ENCODE measurements around the gene C6orf15.

Gene C6orf15

DNA sequence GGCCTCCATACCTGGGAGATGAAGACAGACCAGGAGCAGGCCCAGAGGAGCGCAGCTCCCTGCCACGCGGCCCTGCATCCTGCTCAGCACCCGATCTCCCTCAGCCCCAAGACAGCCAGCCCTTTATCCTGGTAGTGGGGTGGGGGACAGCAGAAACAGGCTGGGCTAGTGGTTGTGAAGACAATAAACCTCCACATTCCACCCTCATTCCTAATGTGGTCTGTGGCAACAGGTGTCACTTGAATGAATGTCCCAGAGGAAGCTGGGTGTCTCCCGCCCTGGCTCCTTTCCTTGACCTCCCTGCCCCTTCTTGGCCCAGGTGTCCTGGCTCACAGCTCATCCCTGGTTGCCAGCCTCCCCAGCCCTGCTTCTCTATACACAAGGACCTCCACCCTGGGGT is at the start of gene C6orf15:
C6orf15 (minus strand) TSS at position 98 of the 400 bp plus-strand sequence; CDS start at position 78, 20 bp downstream.
- no peak for DNase-seq

DNA sequence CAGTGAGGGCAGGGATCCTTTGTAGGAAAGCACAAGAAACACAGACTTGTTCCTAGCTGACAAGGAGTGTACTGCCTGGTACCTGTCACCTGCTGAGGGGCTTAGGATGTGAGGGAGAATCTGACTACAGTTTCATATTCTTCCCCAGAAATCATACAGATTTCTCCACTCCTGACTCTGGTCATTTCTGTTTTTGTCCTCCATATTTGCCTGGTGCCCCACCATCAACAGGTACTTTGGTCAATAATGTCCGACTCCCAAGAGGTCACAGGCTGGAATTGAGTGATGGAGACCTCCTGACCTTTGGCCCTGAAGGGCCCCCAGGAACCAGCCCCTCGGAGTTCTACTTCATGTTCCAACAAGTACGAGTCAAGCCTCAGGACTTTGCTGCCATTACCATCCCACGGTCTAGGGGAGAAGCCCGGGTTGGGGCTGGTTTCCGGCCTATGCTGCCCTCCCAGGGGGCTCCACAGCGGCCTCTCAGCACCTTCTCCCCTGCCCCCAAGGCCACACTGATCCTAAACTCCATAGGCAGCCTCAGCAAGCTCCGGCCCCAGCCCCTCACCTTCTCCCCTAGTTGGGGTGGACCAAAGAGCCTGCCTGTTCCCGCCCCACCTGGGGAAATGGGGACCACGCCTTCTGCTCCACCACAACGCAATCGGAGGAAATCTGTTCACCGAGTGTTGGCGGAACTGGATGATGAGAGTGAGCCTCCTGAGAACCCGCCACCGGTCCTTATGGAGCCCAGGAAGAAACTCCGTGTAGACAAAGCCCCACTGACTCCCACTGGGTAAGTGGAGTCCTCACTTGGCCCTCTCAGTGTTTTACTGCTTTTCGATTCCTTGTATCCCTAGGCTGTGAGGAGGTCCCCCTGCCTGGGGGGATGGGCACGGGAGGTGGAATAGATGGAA is 49.1 kb upstream of the C6orf15 start:
- DNase-seq, result no peak

DNA sequence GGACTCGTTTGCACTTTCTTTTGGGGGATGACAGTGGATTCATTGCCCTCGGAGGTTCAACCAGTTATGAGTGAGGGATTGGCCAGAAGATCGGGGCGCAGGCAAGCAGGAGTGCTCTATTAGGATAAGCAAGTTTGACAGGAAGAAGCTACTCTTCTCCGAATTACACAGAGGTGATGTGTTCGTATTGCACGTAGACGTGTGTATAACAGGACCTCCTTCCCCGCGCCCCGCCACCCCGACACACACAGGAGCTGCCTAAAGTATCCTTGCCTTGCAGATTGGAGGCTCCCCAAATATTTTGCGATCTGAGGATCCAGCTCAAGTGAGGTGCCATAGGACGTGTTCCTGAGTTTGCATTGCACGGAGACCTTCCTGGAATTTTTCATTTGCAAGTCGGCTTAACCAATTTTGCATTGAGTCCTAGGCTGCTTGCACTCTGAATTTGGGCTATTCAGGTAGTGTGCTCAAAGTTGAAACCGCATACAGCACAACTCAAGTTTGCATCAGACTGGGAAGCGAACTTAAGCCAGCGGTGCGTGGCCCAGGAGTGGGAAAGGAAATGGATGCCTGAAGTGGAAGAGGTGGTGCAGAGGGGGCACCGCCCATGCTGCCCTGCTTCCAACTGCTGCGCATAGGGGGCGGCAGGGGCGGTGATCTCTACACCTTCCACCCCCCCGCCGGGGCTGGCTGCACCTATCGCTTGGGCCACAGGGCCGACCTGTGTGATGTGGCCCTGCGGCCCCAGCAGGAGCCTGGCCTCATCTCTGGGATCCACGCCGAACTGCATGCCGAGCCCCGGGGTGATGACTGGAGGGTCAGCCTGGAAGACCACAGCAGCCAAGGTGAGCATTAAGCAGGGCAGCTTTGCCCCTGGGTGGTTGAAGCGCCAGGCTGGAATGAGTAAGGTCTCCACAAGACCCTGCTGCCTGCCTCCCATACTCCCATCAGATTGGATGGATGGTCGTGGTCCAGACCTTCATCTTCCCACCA is 46.8 kb upstream of the C6orf15 start:
- DNase-seq, result no peak

DNA sequence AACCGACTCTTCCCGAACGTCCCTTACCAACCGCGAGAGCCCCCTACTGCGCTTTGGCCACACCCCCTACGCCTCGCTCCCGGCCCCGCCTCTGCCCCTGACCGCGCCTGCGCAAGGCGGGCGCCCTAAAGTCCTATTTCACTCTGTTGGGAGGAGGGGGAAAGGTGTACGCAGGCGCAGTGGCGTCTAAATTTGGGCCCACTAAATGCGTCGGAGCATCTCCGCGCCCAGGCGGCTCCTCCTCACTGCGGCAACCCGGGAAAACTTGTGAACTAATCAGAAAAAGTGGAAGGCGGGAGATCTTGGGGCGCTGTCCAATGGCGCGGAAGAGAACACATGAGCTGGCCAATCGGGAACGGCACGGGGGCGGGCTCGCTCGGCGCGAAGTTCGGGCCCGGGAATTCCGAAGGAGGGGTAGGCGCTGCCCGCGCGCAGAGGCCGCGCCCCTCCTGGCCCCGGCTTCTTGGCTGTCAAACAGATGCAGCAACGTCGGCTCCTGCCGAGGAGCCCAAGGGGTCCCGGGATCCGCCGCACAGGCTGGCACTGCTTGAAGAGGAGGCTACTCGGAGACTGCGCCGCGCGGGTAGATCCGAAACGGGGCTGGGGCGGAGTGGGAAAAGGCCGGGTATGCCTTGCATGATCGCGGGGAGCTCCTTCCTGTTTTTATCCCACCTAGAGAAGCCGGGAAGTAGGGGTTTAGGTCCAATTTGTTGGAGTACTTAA is 45.9 kb upstream of the C6orf15 start, which contains the start of gene TCF19:
TCF19 (plus strand) TSS at position 450 of the 723 bp plus-strand sequence. CDS start 881 bp downstream, outside the sequence.
- DNase-seq, result peak; percentile 97

DNA sequence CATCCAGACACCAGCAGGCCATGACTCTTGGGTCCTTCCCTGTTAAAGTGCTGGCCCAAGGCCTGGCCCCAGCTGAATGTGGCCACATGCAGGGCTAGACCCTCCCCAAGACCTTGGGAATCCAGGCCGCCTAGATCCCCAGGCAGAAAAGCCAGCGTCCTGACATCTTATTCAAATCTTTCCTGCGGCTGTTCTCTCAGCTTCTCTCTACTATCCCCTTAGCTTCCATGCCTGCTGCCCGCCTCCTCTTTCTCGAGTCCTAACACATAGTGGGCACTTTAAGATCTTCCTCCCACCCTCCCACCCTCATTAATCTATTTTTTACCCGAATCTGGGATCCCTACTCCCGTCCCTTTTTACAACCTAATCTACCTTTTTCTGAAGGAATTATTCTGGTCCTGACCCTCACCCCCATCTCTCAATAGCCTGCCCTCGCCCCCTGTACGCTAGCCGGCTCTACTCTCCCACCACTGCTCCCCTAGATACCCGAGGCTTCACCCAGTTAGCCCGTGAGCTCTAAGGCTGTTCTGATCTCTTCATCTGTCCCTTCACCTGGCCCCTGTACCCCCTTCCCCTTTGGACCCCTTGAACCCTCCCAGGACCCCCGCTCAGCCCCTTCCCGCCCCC is 45.3 kb upstream of the C6orf15 start, which contains the start of gene CCHCR1:
CCHCR1 (minus strand) TSS at position 290 of the 627 bp plus-strand sequence; CDS start at position 88, 202 bp downstream.
- DNase-seq, result no peak

DNA sequence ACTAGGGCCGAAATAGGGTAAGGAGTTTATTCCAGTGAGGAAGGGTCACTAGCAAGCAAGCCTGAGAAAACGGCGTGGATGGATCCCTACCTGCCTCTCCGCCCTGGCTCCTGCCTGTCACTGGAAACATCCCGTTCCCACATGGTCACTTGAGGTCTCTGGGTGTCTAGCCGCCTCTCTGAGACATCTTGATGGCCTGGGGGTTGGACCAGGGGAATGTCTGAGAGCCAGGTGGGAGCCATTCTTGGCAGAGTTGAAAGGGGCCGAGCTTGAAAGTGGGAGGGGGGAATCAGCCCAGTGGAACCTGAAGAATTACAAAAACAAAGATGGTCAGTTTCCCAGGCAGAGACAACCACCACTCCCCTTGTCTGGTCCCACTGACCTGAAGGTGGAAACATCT is 44.3 kb upstream of the C6orf15 start:
- DNase-seq, result no peak

DNA sequence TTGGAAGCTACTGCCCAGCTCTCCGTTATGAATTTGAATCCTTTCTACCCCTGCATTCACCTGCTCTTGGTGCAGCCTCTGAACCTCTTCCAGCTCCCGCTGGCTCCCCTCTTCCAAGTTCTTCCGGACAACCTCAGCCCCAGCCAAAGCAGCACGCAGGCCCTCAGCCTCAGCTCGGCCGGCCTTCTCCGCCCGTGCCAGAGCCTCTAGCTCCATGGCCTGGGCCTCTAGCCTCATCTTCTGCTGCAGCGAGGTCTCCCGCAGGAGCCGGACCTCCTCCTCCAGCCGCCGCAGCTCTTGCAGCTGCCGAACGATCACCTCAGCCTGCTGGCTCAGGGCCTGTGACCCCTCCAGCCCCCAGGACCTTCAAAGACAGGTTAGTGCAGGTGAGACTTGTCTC is 42.1 kb upstream of the C6orf15 start:
- DNase-seq, result no peak

DNA sequence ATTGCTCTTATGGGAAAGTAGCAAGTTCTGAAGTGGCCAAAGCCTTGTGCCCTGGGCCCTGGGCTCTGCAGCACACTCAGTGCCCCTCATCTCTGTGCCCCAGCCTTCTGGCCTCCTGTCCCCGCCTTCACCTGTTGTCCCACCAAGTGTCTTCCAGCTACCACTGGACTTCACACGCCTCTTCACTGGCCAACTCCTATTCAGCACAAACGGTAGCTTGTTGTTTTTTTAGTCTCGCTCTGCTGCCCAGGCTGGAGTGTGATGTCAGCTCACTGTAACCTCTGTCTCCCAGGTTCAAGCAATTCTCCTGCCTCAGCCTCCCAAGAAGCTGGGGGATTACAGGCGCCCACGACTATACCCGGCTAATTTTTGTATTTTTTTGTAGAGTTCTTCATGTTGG is 40.4 kb upstream of the C6orf15 start:
- no peak for DNase-seq

DNA sequence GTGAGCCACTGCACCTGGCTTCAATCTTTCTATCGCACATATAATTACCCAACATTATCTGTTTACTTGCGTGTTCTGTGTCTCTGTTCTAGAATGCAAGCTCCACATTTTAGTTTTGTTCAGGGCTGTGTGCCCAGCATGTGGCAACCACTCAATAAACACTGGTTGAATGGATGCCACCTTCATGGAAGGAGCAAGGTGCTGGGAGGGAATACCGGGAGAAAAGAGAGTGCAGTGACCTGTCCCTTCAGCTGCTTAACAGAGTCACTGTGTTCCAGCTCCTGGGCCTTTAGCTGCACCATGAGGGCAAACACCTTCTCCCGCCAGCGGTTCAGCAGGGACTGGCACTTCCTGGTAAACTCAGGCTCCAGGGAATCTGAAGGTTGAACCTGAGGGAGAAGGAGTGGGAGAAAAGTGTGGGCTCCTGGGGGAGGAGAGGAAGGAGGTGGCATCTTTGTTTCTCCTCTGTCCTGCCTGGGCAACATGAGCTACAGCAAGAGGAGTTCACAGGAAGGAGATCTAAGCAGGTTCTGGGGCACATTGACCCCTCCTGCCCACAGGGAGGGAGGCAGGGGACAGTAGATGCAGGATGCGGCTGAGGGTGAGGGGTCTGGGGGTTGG is 37.6 kb upstream of the C6orf15 start:
- no peak for DNase-seq

DNA sequence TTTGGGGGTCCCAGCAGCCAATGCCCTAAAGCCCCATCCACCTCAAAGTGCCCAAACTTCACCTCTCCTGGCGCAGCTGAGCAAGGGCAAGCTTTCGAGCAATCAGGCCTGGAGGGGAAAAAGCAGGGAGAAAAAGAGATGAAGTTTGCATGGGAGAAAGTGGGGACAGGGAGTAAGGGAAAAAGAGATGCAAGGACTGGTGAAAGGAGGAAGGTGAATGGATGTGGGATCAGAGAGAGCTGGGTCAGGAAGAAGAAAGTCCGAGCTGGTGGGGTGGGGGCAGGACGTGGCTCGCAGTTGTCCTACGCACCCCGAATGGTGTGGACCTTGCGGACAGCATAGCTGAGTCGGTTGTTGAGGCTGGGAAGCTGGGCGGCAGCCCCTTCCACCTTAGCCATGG is 33.0 kb upstream of the C6orf15 start:
- no peak for DNase-seq

DNA sequence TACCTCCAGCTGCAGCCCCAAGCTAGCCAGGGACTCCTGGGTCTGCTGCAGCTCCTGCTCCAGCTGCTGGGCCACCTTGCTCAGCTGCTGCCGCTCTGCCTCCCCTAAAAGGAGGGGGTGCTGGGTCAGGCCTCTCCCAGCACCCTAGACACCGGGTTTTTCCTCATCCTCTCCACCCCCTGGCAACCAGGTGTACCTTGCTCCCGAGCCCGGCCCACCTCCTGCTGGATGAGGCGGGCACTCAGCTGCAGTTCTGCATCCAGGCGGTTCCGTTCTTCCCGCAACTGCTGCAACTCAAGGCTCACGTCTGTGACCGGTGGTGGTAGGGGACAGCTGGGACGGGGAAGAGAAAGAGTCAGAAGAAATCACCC is 32.6 kb upstream of the C6orf15 start:
- no peak for DNase-seq

DNA sequence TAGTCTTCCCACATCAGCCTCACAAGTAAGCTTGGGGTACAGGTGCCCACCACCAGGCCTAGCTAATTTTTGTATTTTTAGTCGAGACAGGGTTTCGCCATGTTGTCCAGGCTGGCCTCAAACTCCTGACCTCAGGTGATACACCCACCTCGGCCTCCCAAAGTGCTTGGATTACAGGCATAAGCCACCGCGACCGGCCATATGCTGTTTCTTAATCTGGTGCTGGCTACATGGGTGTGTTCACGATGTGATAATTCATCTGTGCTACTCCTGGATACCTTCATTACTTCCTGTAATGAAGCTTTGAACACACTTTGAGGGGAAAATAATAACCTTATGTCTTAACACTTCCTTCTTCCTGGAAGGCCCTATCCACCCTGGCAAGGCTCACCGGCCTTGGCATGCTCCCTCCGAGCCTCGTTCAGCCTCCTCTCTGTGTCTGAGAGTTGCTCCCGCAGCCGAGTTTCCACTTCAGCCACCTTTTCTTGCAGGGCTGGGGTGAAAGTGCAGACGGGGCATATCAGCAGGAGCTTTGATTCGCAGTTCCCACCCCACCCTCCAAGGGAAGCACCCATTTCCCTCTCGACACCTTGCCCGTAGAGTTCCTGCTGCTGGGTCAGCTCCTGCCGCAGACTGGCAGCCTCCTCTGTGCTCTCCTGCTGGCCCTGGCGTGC is 32.1 kb upstream of the C6orf15 start:
- no peak for DNase-seq

DNA sequence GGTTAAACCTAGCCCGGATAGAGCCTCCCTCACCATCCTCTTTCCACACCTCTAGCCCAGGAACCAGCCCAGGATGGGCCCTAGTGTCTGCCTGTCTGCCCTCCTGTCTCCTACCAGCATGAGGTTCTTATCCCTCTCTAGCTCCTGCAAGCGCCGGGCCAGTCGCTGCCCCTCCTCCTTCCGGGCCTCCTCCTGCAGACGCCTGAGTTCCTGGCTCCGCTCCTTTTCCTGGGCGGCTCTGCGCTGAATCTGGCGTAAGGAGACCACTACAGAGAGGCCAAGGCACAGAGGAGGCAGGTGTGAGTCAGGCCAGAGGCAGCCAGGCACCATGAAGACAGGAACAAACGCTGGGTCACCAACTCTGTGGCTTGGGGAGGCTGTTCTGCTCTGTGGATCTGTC is 30.8 kb upstream of the C6orf15 start:
- DNase-seq, result no peak

DNA sequence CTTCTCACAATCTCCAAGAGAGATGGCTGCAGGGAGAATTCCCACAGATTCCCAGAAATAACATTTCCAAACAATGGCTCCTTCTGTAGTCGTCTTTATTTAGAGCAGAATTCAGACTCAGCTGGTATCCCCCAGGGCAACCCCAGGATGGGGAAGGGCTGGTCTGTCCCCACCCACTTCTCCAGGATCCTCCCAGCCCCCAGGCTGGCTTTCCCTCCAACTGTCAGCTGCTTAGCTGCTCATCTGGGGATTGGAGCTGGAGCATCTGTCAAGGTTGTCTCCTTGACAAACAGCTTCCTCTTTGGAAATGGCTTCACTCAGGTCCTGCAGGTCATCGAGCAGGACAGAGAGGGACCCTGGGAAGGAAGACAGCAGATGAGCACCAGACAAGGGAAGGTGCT is 30.0 kb upstream of the C6orf15 start:
- no peak for DNase-seq

DNA sequence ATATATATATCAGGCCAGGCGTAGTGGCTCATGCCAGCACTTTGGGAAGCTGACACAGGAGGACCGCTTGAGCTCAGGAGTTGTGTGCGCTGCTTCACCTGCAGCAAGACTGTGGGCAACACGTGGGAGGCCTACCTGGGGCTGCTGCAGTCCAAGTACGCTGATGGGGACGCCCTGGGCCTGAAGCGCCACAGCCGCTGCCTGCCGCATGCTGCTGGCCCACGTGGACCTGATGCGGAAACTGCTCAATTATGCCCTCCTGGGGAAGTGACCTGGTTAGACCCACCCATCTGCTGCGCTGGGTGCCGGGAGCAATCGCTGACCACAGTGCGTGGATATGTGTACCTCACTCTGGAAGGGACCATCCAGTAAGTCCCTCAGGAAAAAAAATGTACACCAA is 28.3 kb upstream of the C6orf15 start:
- DNase-seq, result no peak

DNA sequence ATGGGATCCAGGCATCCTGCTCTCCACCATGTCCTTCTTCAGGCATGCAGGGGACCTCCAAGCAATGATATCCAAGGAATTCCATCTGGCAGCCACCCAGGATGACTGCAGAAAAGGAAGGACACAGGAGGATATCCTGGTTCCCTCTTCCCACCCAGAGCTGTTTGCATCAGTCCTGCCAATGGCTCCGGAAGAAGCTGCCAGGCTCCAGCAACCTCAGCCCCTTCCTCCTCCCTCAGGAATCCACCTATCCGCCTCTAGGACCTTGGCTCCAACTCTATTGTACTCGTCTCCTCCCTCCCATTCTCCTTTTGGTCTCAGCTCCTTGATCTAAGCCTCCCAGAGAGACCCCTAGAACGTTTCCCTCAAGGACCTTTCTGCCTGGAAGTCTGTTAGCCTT is 27.2 kb upstream of the C6orf15 start:
- DNase-seq, result no peak

DNA sequence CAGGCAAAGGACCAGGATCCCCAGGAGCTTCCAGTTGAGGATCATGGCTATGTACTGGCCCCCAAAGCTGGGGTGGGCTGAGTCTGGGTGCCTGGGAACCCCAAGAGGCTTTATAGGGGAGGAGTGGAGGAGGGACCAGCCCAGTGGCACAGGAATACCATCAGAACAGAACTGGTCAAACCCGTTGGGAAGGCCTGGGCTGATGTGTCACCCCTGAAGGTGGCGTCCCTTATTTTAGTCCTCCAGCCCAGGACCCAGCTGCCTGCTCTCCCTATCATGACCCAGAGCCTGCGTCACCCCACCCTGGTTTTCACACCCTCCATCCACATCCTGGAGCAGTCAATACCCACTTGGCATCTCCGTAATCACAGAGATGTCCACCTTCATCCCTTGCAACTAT is 26.6 kb upstream of the C6orf15 start, which contains the start of gene PSORS1C2:
PSORS1C2 (minus strand) TSS at position 85 of the 400 bp plus-strand sequence; CDS start at position 45, 40 bp downstream.
- no peak for DNase-seq

DNA sequence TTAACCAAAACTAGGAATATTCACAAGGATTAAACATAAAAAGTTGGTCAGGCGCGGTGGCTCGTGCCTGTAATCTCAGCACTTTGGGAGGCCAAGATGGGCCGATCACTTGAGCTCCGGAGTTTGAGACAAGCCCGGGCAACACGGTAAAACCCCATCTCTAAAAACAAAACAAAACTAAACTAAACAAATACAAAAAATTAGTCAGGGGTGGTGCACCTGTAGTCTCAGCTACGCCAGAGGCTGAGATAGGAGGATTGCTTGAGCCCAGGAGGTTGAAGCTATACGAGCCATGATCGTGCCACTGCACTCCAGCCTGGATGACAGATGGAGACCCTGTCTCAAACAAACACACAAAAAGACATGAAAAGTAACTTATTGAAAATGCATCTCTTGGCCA is 23.3 kb upstream of the C6orf15 start:
- DNase-seq, result no peak

DNA sequence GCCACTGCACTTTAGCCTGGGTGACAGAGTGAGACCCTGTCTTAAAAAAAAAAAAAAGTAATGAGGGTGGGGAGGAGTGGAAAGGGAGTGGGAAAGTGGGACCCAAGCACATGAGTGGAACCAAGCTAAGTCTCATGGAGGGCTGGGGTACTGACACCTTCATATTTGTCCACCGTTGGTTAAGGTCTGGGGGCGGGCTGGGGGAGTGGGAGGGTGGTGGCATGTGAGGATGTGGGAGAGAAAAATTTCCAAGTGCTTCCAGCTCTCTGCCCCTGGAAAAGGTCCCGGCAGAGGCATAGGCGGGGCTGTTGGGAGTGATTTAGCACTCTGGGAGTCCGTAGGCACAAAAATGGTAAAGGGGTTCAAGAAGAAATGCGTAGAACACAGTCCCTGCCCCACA is 20.4 kb upstream of the C6orf15 start:
- no peak for DNase-seq

DNA sequence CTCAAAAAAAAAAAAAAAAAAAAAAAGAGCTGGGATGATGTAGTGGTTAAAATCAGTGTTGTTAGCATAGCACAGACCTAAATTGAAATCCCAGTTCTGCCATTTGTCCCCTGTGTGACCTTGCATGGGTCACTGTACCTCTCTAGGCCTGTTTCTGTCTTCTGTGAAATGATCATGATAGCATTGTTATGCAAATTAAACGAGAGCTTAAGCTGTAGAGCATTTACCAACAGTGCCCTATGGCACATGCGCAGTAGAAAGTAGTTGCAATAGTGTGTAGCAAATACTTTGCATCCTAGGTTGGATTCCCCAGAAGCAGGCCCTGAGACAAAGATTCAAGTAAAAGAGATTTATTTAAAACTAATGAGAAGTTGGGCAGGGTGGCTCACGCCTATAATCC is 19.2 kb upstream of the C6orf15 start:
- DNase-seq, result no peak

DNA sequence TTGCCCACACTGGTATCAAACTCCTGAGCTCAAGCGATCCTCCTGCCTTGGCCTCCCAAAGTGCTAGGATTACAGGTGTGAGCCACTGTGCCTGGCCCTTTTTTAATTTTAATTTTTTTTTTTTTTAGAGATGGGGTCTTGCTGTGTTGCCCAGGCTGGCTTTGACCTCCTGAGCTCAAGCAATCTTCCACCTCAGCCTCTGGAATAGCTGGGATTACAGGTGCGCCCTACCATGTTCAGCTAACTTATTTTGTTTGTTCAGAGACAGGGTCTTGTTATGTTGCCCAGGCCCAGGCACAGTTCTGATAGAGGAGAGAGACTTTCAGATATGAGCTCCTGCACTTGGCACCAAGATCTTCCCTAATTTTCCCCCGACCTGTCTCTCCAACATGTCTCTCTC is 18.4 kb upstream of the C6orf15 start:
- DNase-seq, result no peak
